ENCODE data around the gene PARD3B. TPM values are rescaled to one million over a fixed set of nuclear protein-coding genes. Genes with fewer than 3 reads are reported as not detected.

Gene PARD3B
- total and polyA plus RNA-seq, 2 of the 8 experiments (the other 6 are each of a cell fraction or from before 2014, with no cell fraction given), result 1.2 to 5.7 TPM

- Histone ChIP-seq H2AK5ac (ENCODE audit: low read depth, low read length) (no peak overlapping the region), H3K79me2 (ENCODE audit: control insufficient read depth in 1 of 2, insufficient read depth in 2 of 2, low read length in 2 of 2) (no peaks in the 10 kb centered on the region), H4K5ac (ENCODE audit: insufficient read length, low read depth, low read length) (no peak overlapping the region), H2BK120ac (replicated peaks; ENCODE audit: low read depth, low read length) (no peak overlapping the region), H3K4me1 (replicated peaks in 1 of 4; ENCODE audit: control insufficient read depth in 3 of 4, insufficient read depth in 4 of 4, low read length in 3 of 4) (no peaks in the 10 kb centered on the region), H2BK12ac (ENCODE audit: low read depth, low read length) (no peak overlapping the region), H3K27me3 (replicated peaks in 1 of 4; ENCODE audit: control insufficient read depth in 3 of 4, extremely low read depth in 1 of 4, insufficient read depth in 3 of 4, low read length in 3 of 4) (no peaks in the 10 kb centered on the region), H3K14ac (ENCODE audit: insufficient read length) (no peak overlapping the region), H3K79me1 (ENCODE audit: low read depth, low read length) (no peaks in the 10 kb centered on the region), H3K4ac (replicated peaks; ENCODE audit: insufficient read length, low read depth, low read length) (no peak overlapping the region), H3K23ac (ENCODE audit: insufficient read length) (no peak overlapping the region), H4K91ac (replicated peaks; ENCODE audit: insufficient read length, low read length) (no peak overlapping the region), H3K9me3 (ENCODE audit: insufficient read depth in 2 of 2, low read depth in 1 of 2, low read length in 1 of 2) (no peaks in the 10 kb centered on the region), H4K20me1 (replicated peaks in 1 of 2; ENCODE audit: control insufficient read depth in 1 of 2, insufficient read depth in 2 of 2, low read length in 2 of 2) (no peaks in the 10 kb centered on the region), H2BK5ac (ENCODE audit: low read depth, low read length) (no peak overlapping the region), H3K4me3 (ENCODE audit: extremely low read depth in 1 of 4, insufficient read depth in 2 of 4, low read depth in 3 of 4, low read length in 4 of 4) (no peak overlapping the region), H4K8ac (ENCODE audit: extremely low read depth, insufficient read depth, low read length) (no peak overlapping the region), H3K56ac (replicated peaks; ENCODE audit: insufficient read length, low read depth, low read length) (no peak overlapping the region), H3K27ac (ENCODE audit: low read depth, low read length) (no peak overlapping the region), H2BK20ac (ENCODE audit: low read length) (no peak overlapping the region), H3K4me2 (ENCODE audit: insufficient read depth in 1 of 2, low read depth in 2 of 2, low read length in 2 of 2) (no peak overlapping the region), H3K36me3 (ENCODE audit: control insufficient read depth in 2 of 4, insufficient read depth in 4 of 4, low read length in 3 of 4) (no peaks in the 10 kb centered on the region), H3K9ac (replicated peaks in 1 of 4; ENCODE audit: extremely low read depth in 1 of 4, low read depth in 3 of 4, low read length in 3 of 4) (no peak overlapping the region), H3K23me2 (ENCODE audit: low read depth, low read length) (no peaks in the 10 kb centered on the region), H2BK15ac (ENCODE audit: low read length) (no peak overlapping the region), H3K18ac (ENCODE audit: extremely low read depth, low read length) (no peak overlapping the region), H2AFZ (ENCODE audit: low read length) (no peak overlapping the region)
- ChIA-PET POLR2A (ENCODE audit: partially characterized antibody) (no interaction called here), CTCF (ENCODE audit: partially characterized antibody) (interaction anchor here (1.0 to 1.5 kb wide), 7 partner anchors 9 to 274 kb away, joined by 3 to 7 read pairs (median 4); no protein-coding TSS in a partner anchor)
- no peak for FAIRE-seq
- WGBS, 2 experiments (ENCODE audit: extremely low coverage in 1 of 2, insufficient coverage in 1 of 2, insufficient read length in 1 of 2, insufficient replicate concordance in 2 of 2, low coverage in 1 of 2, low lambda C conversion rate in 2 of 2, missing lambda C conversion rate in 1 of 2), result 98% methylated on average over 2 of the region's 2 CpGs; no CpG with 5 or more reads in 1 of the 2 experiments
- no peak for DNase-seq (ENCODE audit: low read depth in 1 of 2, low spot score in 2 of 2)
- TF ChIP-seq SP2 (IDR thresholded peaks at IDR 0.05; ENCODE audit: low read length) (no peak), TAF7 (optimal IDR thresholded peaks at IDR 0.05; ENCODE audit: borderline replicate concordance, low read depth, low read length) (no peak), SUZ12 (IDR thresholded peaks at IDR 0.05; ENCODE audit: low read length) (no peak), EGR1 (IDR thresholded peaks at IDR 0.05; ENCODE audit: borderline replicate concordance, low read depth, low read length) (no peak), ATF2 (IDR thresholded peaks at IDR 0.05; ENCODE audit: low read length) (no peak), SRF (IDR thresholded peaks at IDR 0.05; ENCODE audit: low read depth, low read length) (no peak), RFX5 (IDR thresholded peaks at IDR 0.05; ENCODE audit: borderline replicate concordance, low read depth, low read length) (no peak), YY1 (IDR thresholded peaks at IDR 0.05; ENCODE audit: low read depth, low read length) (no peak), RXRA (IDR thresholded peaks at IDR 0.05; ENCODE audit: insufficient read depth, low read depth, low read length) (no peak), BCL11A (IDR thresholded peaks at IDR 0.05; ENCODE audit: low read depth in 2 of 2, low read length in 2 of 2) (no peak)
Observed at GRCh38 chr2:205402011-205402410, 856.7 kb downstream of the PARD3B start.

All from H1 (cell line).